Measurements from ENCODE around the gene DLGAP1.
A peak's percentile ranks its signal among the peaks of the same experiment; 100 is the strongest.

Gene DLGAP1

GRCh38 chr18:3513481-3513880 is 941.6 kb downstream of the DLGAP1 start:
- Mint-ChIP-seq H3K27me3 (ENCODE audit: low read depth, poor library complexity) (peaks cover 3% of the 10 kb centered on the region), H3K36me3 (ENCODE audit: low read depth) (no peaks in the 10 kb centered on the region), H3K4me1 (peaks cover 22% of the 10 kb centered on the region), H3K9me3 (no peaks in the 10 kb centered on the region), H3K27ac (no peak overlapping the region), H3K4me3 (no peak overlapping the region)
- DNase-seq: no peak
- TF ChIP-seq CTCF (IDR thresholded peaks at IDR 0.05): no peak

GRCh38 chr18:3511980-3512379 is 943.1 kb downstream of the DLGAP1 start:
- Mint-ChIP-seq H3K4me3 (no peak overlapping the region), H3K27me3 (ENCODE audit: low read depth, poor library complexity) (peaks cover 3% of the 10 kb centered on the region), H3K4me1 (peaks cover 29% of the 10 kb centered on the region), H3K36me3 (ENCODE audit: low read depth) (no peaks in the 10 kb centered on the region), H3K9me3 (no peaks in the 10 kb centered on the region), H3K27ac (no peak overlapping the region)
- no peak for DNase-seq
- no peak for TF ChIP-seq CTCF (IDR thresholded peaks at IDR 0.05)

- Mint-ChIP-seq H3K27ac (no peak overlapping the region), H3K27me3 (ENCODE audit: low read depth, poor library complexity) (peaks cover 3% of the 10 kb centered on the region), H3K4me3 (no peak overlapping the region)
Observed at GRCh38 chr18:3510896-3511295, 944.2 kb downstream of the DLGAP1 start.

GRCh38 chr18:3510024-3510423 is 945.1 kb downstream of the DLGAP1 start:
- Mint-ChIP-seq H3K9me3 (no peaks in the 10 kb centered on the region), H3K4me3 (peak overlapping the region; percentile 9), H3K36me3 (ENCODE audit: low read depth) (no peaks in the 10 kb centered on the region), H3K4me1 (peaks cover 29% of the 10 kb centered on the region), H3K27me3 (ENCODE audit: low read depth, poor library complexity) (peaks cover 3% of the 10 kb centered on the region), H3K27ac (no peak overlapping the region)
- DNase-seq: no peak
- TF ChIP-seq CTCF (IDR thresholded peaks at IDR 0.05): no peak

More at GRCh38 chr18:3510896-3511295, 944.2 kb downstream of the DLGAP1 start:
- Mint-ChIP-seq H3K36me3 (ENCODE audit: low read depth) (no peaks in the 10 kb centered on the region), H3K9me3 (no peaks in the 10 kb centered on the region), H3K4me1 (peaks cover 29% of the 10 kb centered on the region)
- TF ChIP-seq CTCF (IDR thresholded peaks at IDR 0.05): no peak
- no peak for DNase-seq

GRCh38 chr18:3508576-3509549 is 946.2 kb downstream of the DLGAP1 start:
- H3K4me3 Mint-ChIP-seq: peak overlapping the region; percentile 60
- H3K36me3 Mint-ChIP-seq (ENCODE audit: low read depth): no peaks in the 10 kb centered on the region
- H3K27ac Mint-ChIP-seq: peak overlapping the region; percentile 99
- peaks cover 3% of the 10 kb centered on the region for H3K27me3 Mint-ChIP-seq (ENCODE audit: low read depth, poor library complexity)
- DNase-seq: peak; percentile 16
- H3K4me1 Mint-ChIP-seq: peaks cover 29% of the 10 kb centered on the region
- H3K9me3 Mint-ChIP-seq: no peaks in the 10 kb centered on the region
- no peak for TF ChIP-seq CTCF (IDR thresholded peaks at IDR 0.05)

All from nephron progenitor cell (in vitro differentiated cells).